Transverse colon (tissue), 4 donors: Measurements from ENCODE around the gene ASB4. TPM values are rescaled to one million over a fixed set of nuclear protein-coding genes. Genes with fewer than 3 reads are reported as not detected.

Experiments used
- DNase-seq: peaks from one replicate; pipeline ENCODE4 v3.0.0-alpha.2; 2019
- H3K27ac ChIP-seq, 4 donors: fragments of 200-600 bp; sonication (generic); 2 replicates each; pipeline ENCODE4 v1.5.1; 2016 to 2018; ENCODE audit warnings: inconsistent platforms in 4 of 4
- H3K27me3 ChIP-seq: fragments of 200-600 bp; sonication (generic); 2 replicates; pipeline ENCODE4 v1.5.1; 2017; ENCODE audit warnings: inconsistent platforms
- H3K36me3 ChIP-seq, 4 donors: fragments of 200-600 bp; sonication (generic); 2 replicates each; pipeline ENCODE4 v1.5.1; 2017 to 2019; ENCODE audit warnings: inconsistent platforms in 4 of 4
- H3K4me1 ChIP-seq, 4 donors: fragments of 200-600 bp; sonication (generic); 2 replicates each; pipeline ENCODE4 v1.5.1; 2017 to 2020; ENCODE audit warnings: inconsistent platforms in 4 of 4
- H3K4me3 ChIP-seq, 4 donors: fragments of 200-600 bp; sonication (generic); 1 replicate in 1 of 4; 2 replicates in 3 of 4; pipeline versions ENCODE4 v1.5.1 to v1.6.1; 2017 to 2019; ENCODE audit warnings: inconsistent platforms in 4 of 4
- H3K9me3 ChIP-seq, 2 donors: fragments of 200-600 bp; sonication (generic); 2 replicates each; pipeline ENCODE4 v1.5.1; 2017 to 2019; ENCODE audit warnings: inconsistent platforms in 2 of 2
- EP300 ChIP-seq: sonication (generic); formaldehyde crosslinking; IDR thresholded peaks from one replicate; pipeline ENCODE4 v1.6.1; 2017; ENCODE audit warnings: antibody characterized with exemption, low read depth
- POLR2A ChIP-seq: fragments of 450-650 bp; IDR thresholded peaks from one replicate; pipeline ENCODE4 v1.6.1; 2016; ENCODE audit warnings: antibody characterized with exemption, mild to moderate bottlenecking, moderate library complexity
- POLR2AphosphoS5 ChIP-seq, 3 donors: sonication (generic); formaldehyde crosslinking; IDR thresholded peaks; one replicate each; pipeline ENCODE4 v1.6.1; 2016; ENCODE audit warnings: antibody characterized with exemption in 3 of 3
- WGBS, 2 donors: methylation state at CpG; one replicate each; pipeline ENCODE4 v1.1.5; 2018; ENCODE audit warnings: low coverage in 1 of 2; 5-methylcytosine and 5-hydroxymethylcytosine counted together
- in situ Hi-C, 4 donors: fragments of 200-750 bp; cut with MboI; loops; one replicate each; pipeline versions ENCODE4 v1.15.0 to v1.15.1; 2017; ENCODE audit warnings: low sequenced_read_pairs in 3 of 4, low pct_ligation_motif_present in 1 of 4, low pct_unique_long_range_greater_than_20kb in 1 of 4
- intact Hi-C: fragments of 100-400 bp; cut with DNase I; formaldehyde crosslinking; loops from one replicate; pipeline ENCODE4 v1.15.1; 2023; ENCODE audit warnings: low total_unique reads
- total RNA-seq, 4 donors: library from RNA; depleted of rRNA; stranded (reverse); fragments of >200 nt; gene quantifications; one replicate each; pipeline ENCODE4 v1.1.0, GENCODE V29; 2016
- TF ChIP-seq, protein P1 (sequence below), 5 experiments: fragments of 200-600 bp in 3 of 5; fragments of 450-650 bp in 2 of 5; sonication (generic) in 3 of 5; IDR thresholded peaks; 1 replicate in 2 of 5; 2 replicates in 3 of 5; pipeline ENCODE4 v1.5.1; 2016 to 2017; ENCODE audit warnings: antibody characterized with exemption in 5 of 5, inconsistent platforms in 3 of 5, mild to moderate bottlenecking in 2 of 5, moderate library complexity in 1 of 5

Gene ASB4
- total RNA-seq, 4 donors from 2014 or later = not detected

DNA sequence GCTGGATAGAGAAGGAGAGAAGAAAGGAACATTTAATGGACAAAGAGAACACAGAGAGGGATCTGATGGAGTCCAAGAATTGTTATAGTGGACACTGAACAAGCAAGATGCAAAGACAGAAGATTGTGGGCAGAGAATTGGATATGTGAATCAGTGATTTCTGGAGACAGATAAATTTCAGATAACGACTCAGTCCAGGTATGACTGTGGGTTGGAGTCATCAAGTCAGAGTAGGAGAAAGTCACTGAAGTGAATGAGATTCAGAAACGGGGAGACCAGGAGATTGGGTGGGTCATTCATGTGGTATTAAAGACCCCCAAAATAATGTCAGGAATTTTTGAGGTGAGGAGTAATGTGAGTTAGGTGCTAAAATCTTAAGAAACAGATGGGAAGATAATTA is 23.0 kb downstream of the ASB4 start:
- Histone ChIP-seq H3K27ac (no peak overlapping the region), H3K27me3 (peaks cover 3% of the 10 kb centered on the region), H3K9me3 (no peaks in the 10 kb centered on the region), H3K36me3 (no peaks in the 10 kb centered on the region), H3K4me1 (no peaks in the 10 kb centered on the region), H3K4me3 (no peak overlapping the region)
- intact Hi-C loops (no loop called here), in situ Hi-C loops (loop anchor here in 2 of 4 donors (5.0 to 10.0 kb wide), 2 partner anchors 179 to 186 kb away; no protein-coding TSS in a partner anchor)
- TF ChIP-seq POLR2AphosphoS5 (IDR thresholded peaks at IDR 0.05) (no peak), POLR2A (no peak), EP300 (no peak)
- TF ChIP-seq, protein P1, sequence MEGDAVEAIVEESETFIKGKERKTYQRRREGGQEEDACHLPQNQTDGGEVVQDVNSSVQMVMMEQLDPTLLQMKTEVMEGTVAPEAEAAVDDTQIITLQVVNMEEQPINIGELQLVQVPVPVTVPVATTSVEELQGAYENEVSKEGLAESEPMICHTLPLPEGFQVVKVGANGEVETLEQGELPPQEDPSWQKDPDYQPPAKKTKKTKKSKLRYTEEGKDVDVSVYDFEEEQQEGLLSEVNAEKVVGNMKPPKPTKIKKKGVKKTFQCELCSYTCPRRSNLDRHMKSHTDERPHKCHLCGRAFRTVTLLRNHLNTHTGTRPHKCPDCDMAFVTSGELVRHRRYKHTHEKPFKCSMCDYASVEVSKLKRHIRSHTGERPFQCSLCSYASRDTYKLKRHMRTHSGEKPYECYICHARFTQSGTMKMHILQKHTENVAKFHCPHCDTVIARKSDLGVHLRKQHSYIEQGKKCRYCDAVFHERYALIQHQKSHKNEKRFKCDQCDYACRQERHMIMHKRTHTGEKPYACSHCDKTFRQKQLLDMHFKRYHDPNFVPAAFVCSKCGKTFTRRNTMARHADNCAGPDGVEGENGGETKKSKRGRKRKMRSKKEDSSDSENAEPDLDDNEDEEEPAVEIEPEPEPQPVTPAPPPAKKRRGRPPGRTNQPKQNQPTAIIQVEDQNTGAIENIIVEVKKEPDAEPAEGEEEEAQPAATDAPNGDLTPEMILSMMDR (IDR thresholded peaks at IDR 0.05) = no peak
- no peak for DNase-seq
- 41 to 75% methylated on average over 2 of the region's 2 CpGs for WGBS, 2 donors

GRCh38 chr7:95509199-95509598 is 23.5 kb downstream of the ASB4 start:
- Histone ChIP-seq H3K27me3 (peaks cover 3% of the 10 kb centered on the region), H3K27ac (no peak overlapping the region), H3K4me1 (no peaks in the 10 kb centered on the region), H3K9me3 (no peaks in the 10 kb centered on the region), H3K4me3 (no peak overlapping the region), H3K36me3 (no peaks in the 10 kb centered on the region)
- TF ChIP-seq EP300 (no peak), POLR2AphosphoS5 (IDR thresholded peaks at IDR 0.05) (no peak), POLR2A (no peak)
- in situ Hi-C loops = loop anchor here in 2 of 4 donors (5.0 to 10.0 kb wide), 2 partner anchors 178 to 186 kb away; no protein-coding TSS in a partner anchor
- DNase-seq = no peak
- intact Hi-C loops = no loop called here
- WGBS, 2 donors = 20 to 33% methylated on average over 2 to 5 of the region's 5 CpGs

GRCh38 chr7:95511716-95512260 is 26.0 kb downstream of the ASB4 start:
- in situ Hi-C loops = no loop called here
- 24 to 30% methylated on average over 6 of the region's 6 CpGs for WGBS, 2 donors
- Histone ChIP-seq H3K36me3 (no peaks in the 10 kb centered on the region), H3K27ac (no peak overlapping the region), H3K9me3 (no peaks in the 10 kb centered on the region), H3K4me1 (no peaks in the 10 kb centered on the region), H3K27me3 (peaks cover 3% of the 10 kb centered on the region), H3K4me3 (no peak overlapping the region)
- TF ChIP-seq, protein P1 (IDR thresholded peaks at IDR 0.05) = peak; percentile 79 to 94 (median 89)
- TF ChIP-seq POLR2AphosphoS5 (IDR thresholded peaks at IDR 0.05) (no peak), POLR2A (no peak), EP300 (no peak)
- intact Hi-C loops = loop anchor here (5.0 kb wide), 1 partner anchor 181 kb away; no protein-coding TSS in a partner anchor
- peak; percentile 76 for DNase-seq

GRCh38 chr7:95517458-95517857 is 31.7 kb downstream of the ASB4 start:
- 85 to 96% methylated on average over 2 of the region's 2 CpGs for WGBS, 2 donors
- Histone ChIP-seq H3K36me3 (no peaks in the 10 kb centered on the region), H3K4me3 (no peak overlapping the region), H3K4me1 (no peaks in the 10 kb centered on the region), H3K27ac (no peak overlapping the region), H3K9me3 (no peaks in the 10 kb centered on the region), H3K27me3 (no peaks in the 10 kb centered on the region)
- DNase-seq = no peak
- intact Hi-C loops = loop anchor here (5.0 kb wide), 1 partner anchor 1265 kb away; no protein-coding TSS in a partner anchor
- TF ChIP-seq, protein P1 (IDR thresholded peaks at IDR 0.05) = no peak
- TF ChIP-seq EP300 (no peak), POLR2AphosphoS5 (IDR thresholded peaks at IDR 0.05) (no peak), POLR2A (no peak)
- in situ Hi-C loops = no loop called here

DNA sequence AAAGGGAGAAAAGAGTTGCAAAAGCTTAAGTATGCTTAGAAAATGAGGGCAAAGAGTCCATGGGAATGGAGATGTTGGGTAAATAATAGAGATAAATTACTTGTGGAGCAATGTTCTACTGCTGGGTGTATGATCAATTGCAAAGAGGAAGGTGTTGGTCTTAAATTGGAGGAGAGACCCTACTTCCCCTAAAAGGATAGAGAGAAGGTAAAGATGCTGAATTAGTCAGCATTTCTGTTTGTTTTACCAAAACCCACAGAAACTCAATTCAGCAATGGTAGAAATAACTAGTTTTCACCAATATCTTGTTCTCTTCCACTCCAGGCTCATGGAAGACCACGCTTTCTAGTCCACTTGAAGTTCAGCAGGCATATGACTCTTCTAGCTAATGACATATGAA is 32.1 kb downstream of the ASB4 start:
- in situ Hi-C loops = no loop called here
- WGBS, 2 donors = 97 to 100% methylated on average over 1 of the region's 1 CpG
- no peaks in the 10 kb centered on the region for H3K9me3 ChIP-seq
- H3K4me1 ChIP-seq = no peaks in the 10 kb centered on the region
- H3K36me3 ChIP-seq = no peaks in the 10 kb centered on the region
- no peaks in the 10 kb centered on the region for H3K27me3 ChIP-seq
- H3K4me3 ChIP-seq = no peak overlapping the region
- no peak overlapping the region for H3K27ac ChIP-seq
- DNase-seq = no peak
- intact Hi-C loops = loop anchor here (5.0 kb wide), 1 partner anchor 1264 kb away; no protein-coding TSS in a partner anchor
- TF ChIP-seq, protein P1 (IDR thresholded peaks at IDR 0.05) = no peak
- TF ChIP-seq POLR2AphosphoS5 (IDR thresholded peaks at IDR 0.05) (no peak), EP300 (no peak), POLR2A (no peak)
